Right renal pelvis (tissue), 4 donors: ENCODE results near the gene CRIM1. TPM values are rescaled to one million over a fixed set of nuclear protein-coding genes. Genes with fewer than 3 reads are reported as not detected.
"Not testable (repeated sequence)": the region's sequence is repeated elsewhere in the genome, so short reads cannot be mapped to it uniquely, and the experiment has no call there.

Experiments used
- DNase-seq, 4 donors: peaks; one replicate each; pipeline ENCODE4 v3.0.0-alpha.2; 2013; ENCODE audit warnings: low read depth in 4 of 4, low spot score in 3 of 4, missing footprints in 1 of 4
- polyA plus RNA-seq, 4 donors: library from polyadenylated mRNA; unstranded; fragments of 120-200 nt; gene quantifications; one replicate each; pipeline ENCODE4 v1.2.1, GENCODE V29; 2013; ENCODE audit not compliant: insufficient read length in 4 of 4

Gene CRIM1
- polyA plus RNA-seq, 4 donors, result 93.5 to 115 (median 103) TPM

DNA sequence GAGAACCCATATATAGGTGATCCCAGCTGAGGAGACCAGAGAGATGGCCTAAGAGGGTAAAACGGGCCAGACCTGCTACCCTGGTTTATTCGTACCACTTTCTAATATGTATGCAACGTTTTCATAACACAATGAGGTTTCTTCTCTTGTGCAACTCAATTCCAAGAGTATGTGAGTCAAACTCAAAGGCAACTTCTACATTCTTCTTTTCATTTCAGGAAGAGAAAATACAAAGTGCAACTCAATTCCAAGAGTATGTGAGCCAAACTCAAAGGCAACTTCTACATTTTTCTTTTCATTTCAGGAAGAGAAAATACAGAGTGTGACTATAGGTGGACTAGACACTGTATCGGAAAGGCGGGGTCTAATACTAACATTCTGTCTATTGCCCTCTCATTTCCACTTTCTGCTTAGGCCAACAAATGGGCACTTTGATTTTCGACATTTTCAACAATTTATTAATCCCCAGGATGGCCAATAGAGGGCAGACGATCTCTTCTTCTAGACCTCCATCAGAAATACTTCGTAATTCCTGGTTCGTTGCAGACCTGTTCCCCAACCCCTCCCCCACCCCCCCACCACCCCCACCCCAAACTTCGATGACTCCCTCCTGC lies 3.7 kb upstream of the CRIM1 start:
- no peak for DNase-seq

DNA sequence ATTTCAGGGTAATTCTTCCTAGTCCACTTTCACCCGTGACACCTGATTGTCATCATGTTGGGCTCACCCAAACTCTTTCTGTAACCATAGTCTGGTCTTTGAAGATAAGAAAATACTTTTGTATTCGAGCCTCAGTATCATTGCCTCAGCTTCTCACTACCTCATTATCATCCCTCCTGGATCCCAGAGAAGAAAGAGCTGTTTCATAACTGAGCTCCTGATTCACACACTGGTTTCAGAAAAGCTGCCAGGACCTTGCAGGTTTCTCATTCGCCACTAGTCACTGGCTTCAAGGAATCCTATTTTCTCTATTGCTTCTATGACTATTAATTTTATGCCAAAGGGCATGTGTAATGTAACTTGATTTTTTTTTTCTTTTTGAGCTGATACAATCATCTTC lies 2.9 kb upstream of the CRIM1 start:
- no peak for DNase-seq

DNA sequence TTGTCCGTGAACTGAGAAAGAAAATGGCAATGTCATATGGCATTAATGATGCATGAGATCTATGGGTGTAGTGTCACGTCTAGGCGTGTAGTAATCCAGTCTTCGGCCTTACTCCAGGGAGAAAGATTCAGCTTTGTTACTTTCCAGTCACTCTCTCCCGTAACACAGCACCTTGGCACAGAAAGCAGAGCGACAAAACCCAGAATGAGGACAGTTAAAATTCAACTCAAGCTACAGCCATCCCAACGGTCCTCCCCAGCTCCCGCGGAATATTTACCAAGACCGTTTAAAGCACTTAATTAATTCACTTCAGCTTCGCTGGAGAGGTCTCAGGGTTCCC lies 797 bp upstream of the CRIM1 start:
- DNase-seq, result no peak

DNA sequence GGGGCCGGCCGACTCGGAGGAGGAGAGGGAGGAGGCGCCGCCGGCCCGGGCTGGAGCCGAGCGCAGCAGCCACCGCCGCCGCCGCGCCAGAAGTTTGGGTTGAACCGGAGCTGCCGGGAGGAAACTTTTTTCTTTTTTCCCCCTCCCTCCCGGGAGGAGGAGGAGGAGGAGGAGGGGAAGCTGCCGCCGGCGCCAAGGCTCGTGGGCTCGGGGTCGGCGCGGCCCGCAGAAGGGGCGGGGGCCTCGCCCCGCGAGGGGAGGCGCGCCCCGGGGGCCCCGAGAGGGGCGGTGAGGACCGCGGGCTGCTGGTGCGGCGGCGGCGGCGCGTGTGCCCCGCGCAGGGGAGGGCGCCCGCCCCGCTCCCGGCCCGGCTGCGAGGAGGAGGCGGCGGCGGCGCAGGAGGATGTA lies 316 bp downstream of the CRIM1 start:
- DNase-seq, result no peak

DNA sequence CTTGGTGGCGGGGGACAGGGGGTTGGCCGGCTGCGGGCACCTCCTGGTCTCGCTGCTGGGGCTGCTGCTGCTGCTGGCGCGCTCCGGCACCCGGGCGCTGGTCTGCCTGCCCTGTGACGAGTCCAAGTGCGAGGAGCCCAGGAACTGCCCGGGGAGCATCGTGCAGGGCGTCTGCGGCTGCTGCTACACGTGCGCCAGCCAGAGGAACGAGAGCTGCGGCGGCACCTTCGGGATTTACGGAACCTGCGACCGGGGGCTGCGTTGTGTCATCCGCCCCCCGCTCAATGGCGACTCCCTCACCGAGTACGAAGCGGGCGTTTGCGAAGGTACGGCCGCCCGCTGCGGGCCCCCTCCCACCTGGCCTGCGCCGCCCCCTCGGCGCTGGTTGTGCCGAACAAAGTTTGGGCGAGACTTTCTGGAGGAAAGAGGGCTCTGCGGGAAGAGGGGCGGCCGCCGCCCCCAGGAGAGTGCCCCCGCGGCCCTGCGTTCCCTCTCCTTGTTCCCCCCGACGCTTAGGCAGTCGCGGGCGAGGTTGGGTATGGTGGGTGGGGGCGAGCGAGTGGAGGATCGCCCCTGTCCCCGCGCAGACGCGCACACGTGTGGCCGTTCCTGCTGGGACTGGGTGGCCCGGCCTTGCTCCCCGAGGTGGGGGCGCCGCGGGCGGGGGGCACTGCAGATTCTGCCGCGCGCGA lies 866 bp downstream of the CRIM1 start:
- DNase-seq, result peak in 1 of 4 donors; percentile 41

DNA sequence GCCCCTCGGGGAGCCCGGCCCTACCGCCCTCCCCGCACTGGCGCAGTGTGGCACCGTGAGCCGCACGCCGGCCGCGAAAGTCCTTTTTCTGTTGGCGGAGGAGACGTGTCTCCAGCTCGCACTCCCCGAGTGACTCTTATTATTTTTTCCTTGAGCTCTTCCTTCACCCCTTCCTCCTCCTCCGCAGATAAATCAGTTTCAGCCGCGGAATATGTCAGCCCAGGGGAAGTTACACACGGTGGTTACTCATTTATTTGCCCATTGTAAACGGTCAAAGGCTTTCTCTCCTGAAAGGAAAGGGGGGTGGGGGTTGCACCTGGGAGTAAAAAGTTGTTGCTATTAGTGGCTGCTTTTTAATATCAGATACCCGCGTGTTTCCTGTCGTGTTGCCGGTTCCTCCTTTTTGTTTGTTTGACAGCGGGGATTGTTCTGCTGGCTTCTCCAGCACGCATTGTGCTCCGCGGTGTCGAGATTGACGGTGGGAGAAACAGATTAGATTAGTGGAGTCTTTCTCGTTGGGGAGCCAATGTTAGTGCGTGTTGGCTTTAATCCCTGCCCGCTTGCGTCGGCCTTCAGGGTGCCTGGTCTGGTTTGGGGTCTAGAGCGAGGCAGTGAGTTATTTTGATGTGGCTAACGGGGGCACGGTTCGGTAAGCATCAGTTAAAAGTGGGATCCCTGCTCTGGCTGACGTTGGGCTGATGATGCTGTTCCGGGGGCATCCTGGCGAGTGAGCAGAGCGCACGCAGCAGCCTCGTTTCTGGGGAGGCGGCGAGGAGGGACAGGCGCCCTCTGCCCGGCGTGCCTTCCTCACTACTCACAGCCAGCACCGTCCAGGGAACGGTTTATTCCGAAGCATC lies 1.6 kb downstream of the CRIM1 start:
- no peak for DNase-seq

DNA sequence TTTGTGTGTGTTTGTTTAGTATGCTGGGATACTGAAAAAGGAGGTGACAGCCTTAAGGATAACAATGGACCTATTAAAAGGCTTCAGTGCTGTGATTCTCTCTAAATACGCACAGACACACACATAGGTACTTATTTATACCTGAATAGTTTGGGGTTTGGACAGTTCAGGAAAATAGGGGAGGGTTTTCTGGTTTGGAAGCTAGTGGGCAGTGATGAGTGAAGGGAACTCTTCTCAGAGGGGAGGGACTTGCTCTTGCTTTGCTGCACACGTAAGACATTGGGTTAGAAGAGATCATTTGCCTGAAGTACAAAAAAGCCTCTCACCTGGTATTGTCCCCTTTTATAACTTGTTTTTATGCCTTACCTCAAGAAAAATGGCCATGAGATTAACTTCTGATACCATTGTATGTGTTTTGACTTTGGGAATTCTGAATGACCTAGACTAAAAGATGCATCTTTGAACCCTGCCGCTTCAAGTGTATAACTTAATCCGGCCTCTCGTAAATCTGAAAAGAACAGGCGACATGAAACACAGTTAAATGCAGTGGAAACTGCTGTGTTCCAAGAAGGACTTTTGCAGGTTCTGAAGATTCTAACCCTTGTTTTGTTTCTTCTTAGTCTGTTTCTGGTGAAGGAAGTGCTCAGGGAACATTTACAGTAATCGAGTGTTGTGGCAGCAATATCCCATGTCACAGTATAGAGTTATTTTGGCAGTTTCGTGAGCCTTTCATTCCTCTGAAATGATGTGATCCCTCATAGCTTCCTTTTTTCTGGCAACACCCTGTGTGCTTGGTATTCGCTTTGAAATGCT lies 2.5 kb downstream of the CRIM1 start:
- no peak for DNase-seq

DNA sequence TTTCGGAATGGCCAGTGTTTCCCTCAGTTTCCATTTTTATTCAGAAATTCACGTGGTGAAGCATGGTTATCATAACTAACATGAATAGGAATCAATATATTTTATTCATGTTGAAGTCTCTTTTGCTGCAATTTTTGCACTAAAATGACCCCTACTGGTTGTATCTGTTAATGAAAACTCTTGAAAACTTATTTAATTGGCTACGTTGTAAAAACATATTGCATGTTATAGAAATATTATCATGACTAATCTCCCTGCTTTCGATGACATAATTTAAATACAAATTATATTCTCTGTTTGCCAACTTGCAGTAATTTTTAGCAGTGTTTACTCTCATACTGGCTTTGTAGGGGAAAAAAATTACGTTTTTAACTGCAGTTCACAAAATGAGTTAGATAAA lies 3.5 kb downstream of the CRIM1 start:
- no peak for DNase-seq

DNA sequence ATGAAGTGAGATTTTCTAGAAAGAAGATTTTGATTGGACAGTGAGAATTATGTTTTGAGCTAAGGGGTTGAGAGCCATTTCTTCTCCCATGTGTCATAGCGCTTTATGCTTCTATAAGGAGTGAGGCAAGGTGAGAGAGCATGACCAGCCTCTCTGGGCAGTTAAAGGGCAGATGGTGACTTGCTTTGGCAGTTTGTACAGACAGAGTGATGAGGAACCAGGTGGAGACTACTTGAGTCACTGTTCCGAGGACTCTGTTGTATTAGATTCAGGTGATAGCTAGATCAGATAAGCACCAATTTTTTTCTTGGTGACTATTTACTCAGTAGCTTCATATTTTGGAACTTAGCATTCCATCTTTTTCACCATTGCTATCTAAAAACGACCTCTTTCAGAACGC lies 4.5 kb downstream of the CRIM1 start:
- DNase-seq, result no peak

DNA sequence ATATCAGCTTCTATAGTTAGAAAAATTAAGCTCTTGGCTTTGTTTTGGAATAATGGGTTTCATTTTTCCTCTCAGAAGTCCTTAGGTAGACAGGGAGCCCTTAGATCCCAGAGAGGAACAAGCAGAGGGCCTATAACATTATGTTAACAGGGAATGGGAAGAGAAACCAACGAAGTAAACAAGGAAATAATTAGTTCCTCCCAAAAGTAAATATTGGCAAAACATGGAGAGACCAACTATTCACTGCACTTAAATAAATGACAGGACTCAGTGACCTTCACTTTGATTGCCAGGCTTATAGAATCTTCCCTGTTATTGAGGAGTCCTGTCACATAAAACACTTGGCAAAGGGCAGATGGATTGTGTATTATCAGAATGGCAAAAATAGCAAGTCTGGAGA lies 5.3 kb downstream of the CRIM1 start:
- DNase-seq, result no peak

DNA sequence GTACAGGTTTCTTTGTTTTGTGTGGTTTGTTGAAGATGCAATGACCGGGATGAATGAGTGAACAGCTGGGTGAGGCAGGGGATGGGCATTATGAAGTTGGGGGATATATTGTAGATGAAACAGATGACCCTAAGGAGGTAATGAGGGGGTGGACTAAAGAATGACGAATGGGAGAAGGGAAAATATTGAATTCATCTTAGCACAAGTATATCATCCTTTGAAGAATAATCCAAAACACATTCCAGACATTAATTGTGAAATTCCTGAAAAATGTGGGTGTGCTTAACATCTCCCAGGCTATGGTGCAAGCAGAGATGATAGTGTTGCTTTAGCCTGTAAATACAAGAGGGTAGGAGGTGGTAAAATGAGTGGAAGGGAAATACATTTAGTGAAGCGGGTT lies 5.8 kb downstream of the CRIM1 start:
- DNase-seq, result no peak

DNA sequence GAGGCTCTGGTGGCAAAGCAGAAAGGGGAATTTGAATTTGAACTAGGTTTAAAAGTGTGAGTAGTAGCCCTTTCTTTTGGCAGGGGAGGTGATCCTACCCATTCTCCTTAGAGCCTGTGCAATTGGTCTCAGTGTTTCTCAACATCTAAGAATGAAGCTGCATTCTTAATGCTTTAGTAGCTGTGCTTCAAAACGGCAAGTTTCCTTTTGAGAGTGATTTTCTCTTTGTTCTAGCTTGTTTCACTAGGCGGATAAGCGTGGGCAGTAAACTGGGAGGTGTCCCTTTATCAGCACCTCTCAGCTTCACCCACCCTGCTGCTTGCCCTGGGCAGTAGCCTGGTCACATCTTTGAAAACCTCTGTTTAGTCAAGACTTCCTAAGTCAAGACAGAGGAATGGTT lies 6.7 kb downstream of the CRIM1 start:
- no peak for DNase-seq

DNA sequence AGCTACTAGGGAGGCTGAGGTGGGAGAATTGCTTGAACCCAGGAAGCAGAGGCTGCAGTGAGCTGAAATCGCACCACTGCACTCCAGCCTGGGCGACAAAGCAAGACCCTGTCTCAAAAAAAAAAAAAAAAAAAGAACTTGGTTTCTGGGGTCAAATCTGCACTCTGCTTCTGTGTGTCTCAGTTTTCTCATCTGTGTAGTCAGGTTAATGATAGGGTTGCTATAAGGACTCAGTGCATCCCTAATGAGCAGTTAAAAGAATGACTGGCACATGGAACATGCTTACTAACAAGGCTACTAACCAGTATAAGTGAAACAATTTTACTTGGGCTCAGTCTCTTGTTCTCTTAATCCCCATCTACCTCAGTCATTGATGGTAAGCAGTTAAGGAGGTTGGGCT lies 7.5 kb downstream of the CRIM1 start:
- DNase-seq, result not testable (repeated sequence)

DNA sequence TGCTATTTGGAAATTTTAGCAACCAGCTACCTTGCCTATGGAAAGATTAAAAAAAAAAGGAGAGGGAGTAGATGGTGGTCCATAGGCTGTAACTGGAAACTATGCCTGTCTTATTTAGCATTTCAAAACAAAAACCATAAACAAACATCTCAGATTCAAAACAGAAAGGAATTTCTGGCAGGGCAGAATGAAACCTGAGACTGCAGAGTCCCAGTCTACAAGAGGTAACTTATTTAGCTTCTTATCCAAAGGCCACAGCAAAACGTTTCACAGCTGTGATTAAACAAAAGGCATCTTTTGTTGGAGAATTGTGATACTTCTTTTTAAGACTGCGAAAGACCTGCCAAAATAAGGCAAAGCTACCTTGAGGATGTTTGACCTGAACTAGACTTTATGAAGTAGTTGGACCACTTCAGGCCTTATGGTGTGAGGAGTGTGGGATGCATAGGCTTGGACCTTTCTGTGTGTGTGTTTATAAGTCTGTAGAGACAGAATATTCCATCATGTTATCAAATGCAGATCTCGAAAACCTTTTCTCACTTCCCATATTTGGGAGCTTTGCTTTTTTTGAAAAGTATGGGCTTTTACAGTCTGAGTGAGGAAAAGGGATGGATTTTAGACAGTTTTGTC lies 11.0 kb downstream of the CRIM1 start:
- DNase-seq, result no peak

DNA sequence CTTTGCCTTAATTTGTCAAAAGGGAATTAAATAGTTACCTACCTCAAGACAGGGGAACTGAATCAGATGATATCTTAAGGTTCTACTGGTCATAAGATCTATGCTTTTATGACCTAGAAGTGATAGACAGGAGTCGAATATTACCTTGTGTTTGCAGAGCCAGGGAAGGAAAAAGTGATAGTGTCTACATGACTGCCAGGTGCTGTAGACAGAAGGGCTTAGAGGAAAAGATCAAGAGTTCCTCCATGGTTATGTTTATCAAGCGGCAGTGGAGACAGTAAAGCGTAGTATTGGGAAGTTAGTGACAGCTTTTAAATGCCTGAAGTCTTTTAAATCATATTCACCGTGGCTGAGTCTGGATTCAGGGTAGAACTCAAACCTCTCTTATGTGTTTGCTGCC lies 11.9 kb downstream of the CRIM1 start:
- no peak for DNase-seq

DNA sequence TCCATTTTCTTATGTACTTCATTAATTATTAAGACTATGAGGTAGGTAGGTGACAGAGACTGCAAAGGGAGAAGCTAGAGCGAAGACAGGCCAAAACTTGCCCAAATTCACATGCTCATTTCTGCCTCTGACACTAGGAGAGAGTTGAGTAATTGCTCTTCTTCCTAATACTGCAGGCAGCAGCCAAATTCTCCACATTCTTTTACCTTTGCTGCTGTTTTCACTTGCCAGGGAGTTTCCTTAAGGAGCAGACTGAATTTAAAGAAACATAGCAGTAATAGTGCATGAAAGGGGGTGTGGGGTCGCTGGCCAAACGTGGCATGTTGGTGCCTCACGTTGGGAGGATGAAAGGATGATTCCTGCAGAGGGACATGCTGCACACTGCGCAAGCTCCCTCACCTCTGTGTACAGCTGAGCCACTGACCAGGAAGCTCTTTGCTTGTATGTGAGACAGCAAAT lies 12.3 kb downstream of the CRIM1 start:
- no peak for DNase-seq

DNA sequence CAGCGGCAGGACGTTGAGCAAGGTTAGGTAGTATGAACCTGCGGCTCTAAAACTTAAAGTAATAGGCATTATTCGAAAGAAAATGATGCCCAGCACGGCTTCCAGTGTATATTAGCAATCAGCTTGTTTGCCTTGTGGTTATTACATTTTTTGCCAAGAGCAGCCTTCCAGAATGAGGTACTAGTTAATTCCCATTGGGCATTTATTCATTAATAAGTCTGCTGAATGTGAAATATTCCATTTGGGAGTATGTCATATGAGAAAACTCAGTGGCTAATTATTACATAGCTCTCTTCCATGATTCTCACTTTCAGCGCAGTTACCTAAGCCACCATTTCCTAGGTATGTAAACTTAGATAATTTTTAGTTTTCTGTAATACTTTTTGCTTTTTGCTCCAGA lies 12.9 kb downstream of the CRIM1 start:
- no peak for DNase-seq

DNA sequence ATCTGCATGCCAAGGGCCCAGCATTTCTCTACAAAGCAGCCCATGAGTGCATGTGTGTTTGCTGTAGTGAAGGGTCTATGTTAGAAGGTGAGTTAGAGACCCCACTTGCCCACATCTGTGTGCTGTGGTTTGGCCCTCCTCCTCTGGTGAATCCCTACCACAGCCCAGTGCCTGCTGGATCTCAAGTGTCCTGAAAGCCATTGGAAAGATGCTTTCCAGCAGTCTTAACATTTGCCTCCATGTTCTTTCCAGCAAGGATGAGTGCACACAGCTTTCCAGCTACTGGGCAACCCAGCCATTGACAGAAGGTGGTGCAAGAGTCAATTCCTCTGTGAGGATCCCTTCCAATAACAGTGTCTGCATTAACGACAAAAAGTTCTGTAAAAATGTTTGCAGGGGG lies 13.6 kb downstream of the CRIM1 start:
- no peak for DNase-seq

DNA sequence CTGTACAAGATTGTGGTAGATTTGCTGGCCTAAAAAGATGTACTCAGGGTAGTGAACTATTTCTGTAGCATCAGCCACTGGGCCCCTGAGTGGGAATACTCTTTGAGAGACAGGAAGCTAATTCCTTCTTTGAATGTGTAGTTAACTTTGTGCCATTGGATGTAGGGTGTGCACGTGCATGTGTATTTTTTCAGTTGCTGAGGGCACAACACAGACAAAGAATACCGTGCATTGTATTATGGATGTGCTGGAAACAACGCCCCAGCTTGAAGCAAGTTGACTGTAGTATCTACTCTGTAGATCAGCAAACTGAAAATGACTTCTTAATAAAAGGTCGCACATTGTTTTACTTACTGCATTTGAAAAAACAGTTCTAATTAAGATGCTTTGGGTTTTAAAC lies 14.1 kb downstream of the CRIM1 start:
- DNase-seq, result no peak

DNA sequence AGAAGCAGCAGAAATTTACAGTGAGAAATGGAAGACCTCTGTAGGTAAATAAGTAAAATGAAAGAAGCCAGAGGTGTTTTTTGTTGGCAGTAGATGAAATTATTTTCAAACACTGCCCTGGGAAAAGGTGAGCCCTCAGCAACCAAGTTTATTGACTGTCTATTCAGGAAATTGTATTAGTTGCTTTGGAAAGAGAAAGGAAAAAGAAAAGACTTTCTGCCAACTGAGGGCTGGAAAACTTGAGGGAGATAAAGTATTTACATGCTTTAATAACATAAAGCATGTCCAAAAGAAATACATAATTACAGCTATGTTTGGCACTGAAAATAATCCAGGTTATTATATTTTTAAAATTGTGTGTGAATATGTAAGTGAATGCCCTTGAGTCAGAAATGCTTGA lies 14.7 kb downstream of the CRIM1 start:
- no peak for DNase-seq
